Measurements from ENCODE around the gene UBE2E2.

DNA sequence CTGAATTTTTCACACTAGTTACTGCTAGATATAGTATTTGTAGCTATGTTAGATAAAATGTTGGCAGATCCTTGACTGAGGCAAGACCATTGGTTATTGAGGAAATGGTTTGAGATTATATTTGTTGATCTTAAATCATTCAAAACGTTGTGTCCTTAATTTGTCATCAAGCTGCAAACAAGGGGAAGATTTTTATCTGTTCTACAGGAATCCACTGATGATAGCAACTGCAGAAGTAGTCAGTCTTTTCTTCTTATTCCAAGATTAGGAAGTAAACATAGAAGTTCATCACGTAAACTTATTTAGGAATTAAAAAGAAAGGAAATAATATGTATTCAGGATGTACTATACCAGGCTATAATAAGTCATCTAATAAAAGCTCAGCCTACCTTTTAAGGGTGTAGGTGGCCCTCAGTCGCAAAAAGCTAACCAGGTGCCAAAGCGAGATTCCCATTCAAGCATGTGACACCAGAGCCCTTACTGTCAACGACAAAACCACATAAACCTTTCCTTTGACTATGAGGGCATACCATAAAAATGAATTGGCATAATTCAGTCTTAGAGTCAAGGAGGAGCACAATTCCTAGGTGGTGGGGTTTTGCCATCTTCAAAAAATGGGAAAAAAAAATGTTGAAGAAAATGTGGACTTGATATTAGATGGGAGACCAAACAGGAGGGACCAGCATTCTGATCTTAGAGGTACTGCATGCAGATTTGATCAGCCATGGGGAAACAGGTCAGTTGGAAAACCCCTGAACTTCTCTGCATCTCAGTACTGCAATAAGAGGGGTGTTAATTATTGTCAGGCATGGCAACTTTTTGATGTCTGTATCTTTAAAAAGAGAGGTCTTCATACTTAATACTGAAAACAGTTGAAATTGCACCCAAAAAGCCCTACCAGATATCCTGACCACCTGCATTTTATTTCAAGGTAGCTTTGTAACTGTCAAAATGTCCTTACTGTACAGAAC, 390.1 kb downstream of the UBE2E2 start:
- TF ChIP-seq, protein P1, sequence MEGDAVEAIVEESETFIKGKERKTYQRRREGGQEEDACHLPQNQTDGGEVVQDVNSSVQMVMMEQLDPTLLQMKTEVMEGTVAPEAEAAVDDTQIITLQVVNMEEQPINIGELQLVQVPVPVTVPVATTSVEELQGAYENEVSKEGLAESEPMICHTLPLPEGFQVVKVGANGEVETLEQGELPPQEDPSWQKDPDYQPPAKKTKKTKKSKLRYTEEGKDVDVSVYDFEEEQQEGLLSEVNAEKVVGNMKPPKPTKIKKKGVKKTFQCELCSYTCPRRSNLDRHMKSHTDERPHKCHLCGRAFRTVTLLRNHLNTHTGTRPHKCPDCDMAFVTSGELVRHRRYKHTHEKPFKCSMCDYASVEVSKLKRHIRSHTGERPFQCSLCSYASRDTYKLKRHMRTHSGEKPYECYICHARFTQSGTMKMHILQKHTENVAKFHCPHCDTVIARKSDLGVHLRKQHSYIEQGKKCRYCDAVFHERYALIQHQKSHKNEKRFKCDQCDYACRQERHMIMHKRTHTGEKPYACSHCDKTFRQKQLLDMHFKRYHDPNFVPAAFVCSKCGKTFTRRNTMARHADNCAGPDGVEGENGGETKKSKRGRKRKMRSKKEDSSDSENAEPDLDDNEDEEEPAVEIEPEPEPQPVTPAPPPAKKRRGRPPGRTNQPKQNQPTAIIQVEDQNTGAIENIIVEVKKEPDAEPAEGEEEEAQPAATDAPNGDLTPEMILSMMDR (IDR thresholded peaks at IDR 0.05), result no peak
- TF ChIP-seq POLR2A (IDR thresholded peaks at IDR 0.05), result no peak

Measured in stomach (tissue), 4 donors.